ENCODE measurements around the gene THOP1.

DNA sequence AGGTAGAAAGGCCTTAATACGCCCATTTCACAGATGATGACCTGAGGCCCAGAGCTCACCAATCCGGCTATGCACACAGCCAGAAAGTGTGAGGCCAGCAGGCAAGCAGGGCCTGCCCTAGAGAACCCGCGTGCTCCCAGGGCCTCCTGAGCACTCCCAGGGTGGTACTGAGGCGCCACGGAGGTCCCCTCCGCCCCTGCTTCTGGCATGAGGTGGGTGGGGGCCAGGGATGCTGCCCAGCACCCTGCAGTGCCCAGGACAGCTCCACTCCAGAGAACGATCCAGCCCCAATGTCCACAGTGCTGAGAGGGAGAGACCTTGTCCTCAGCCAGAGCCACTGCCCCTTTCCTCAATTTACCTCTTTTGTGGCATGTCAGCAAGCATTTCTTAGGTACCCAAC lies 16.1 kb upstream of the THOP1 start:
- TF ChIP-seq POLR2A (IDR thresholded peaks at IDR 0.05): no peak
- TF ChIP-seq, protein P1, sequence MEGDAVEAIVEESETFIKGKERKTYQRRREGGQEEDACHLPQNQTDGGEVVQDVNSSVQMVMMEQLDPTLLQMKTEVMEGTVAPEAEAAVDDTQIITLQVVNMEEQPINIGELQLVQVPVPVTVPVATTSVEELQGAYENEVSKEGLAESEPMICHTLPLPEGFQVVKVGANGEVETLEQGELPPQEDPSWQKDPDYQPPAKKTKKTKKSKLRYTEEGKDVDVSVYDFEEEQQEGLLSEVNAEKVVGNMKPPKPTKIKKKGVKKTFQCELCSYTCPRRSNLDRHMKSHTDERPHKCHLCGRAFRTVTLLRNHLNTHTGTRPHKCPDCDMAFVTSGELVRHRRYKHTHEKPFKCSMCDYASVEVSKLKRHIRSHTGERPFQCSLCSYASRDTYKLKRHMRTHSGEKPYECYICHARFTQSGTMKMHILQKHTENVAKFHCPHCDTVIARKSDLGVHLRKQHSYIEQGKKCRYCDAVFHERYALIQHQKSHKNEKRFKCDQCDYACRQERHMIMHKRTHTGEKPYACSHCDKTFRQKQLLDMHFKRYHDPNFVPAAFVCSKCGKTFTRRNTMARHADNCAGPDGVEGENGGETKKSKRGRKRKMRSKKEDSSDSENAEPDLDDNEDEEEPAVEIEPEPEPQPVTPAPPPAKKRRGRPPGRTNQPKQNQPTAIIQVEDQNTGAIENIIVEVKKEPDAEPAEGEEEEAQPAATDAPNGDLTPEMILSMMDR (IDR thresholded peaks at IDR 0.05): no peak

Data from thyroid gland (tissue), 4 donors.